GM23338 (cell line): ENCODE data around the gene PLEKHA8.

Experiments used
- CREB1 ChIP-seq: fragments of 250-450 bp; sonication (Bioruptor Pico); IDR thresholded peaks from 2 replicates; pipeline ENCODE4 v1.5.0; 2020; ENCODE audit warnings: low read depth, mild to moderate bottlenecking, moderate library complexity
- EZH2 ChIP-seq: fragments of 200-600 bp; sonication (generic); IDR thresholded peaks from one replicate; pipeline ENCODE4 v1.8.0; 2017; ENCODE audit warnings: antibody characterized with exemption, mild to moderate bottlenecking, low read depth; ENCODE audit not compliant: unreplicated experiment
- EZH2phosphoT487 ChIP-seq: fragments of 200-600 bp; sonication (generic); IDR thresholded peaks from one replicate; pipeline ENCODE4 v1.8.1; 2018; ENCODE audit warnings: antibody characterized with exemption; ENCODE audit not compliant: unreplicated experiment

DNA sequence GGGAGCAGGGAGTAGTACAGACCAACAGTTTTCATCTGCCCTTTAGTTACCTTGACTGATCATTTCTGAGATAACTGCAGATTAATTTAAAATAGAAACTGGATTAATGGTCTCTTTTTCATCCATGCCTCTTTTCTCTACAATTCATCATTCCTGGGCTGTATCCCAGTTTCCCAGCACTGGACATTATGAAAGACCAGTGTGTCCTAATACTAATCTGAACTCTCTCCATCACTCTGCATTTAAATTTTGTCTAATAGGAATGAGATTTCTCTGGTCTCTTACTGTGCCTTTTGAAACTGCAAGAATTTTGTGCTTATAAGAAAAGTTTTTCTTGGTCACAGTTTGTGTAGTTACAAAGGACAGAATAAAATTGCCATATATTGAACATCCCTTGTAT is 12.7 kb downstream of the PLEKHA8 start:
- no peak for TF ChIP-seq EZH2phosphoT487
- TF ChIP-seq EZH2, result no peak
- no peak for TF ChIP-seq CREB1 (CRISPR knock-in tag)
